B cell (primary cell): Measurements from ENCODE around the gene DNAH10.

Experiments
- CTCF ChIP-seq: fragments of 200-600 bp; IDR thresholded peaks from one replicate; pipeline ENCODE4 v1.8.0; 2022; ENCODE audit warnings: antibody characterized with exemption, mild to moderate bottlenecking
- EZH2 ChIP-seq: IDR thresholded peaks from 2 replicates; pipeline ENCODE4 v1.6.1; 2012; ENCODE audit warnings: borderline replicate concordance, low read depth, mild to moderate bottlenecking, moderate library complexity, low read length; ENCODE audit not compliant: insufficient read depth, poor library complexity, severe bottlenecking

DNA sequence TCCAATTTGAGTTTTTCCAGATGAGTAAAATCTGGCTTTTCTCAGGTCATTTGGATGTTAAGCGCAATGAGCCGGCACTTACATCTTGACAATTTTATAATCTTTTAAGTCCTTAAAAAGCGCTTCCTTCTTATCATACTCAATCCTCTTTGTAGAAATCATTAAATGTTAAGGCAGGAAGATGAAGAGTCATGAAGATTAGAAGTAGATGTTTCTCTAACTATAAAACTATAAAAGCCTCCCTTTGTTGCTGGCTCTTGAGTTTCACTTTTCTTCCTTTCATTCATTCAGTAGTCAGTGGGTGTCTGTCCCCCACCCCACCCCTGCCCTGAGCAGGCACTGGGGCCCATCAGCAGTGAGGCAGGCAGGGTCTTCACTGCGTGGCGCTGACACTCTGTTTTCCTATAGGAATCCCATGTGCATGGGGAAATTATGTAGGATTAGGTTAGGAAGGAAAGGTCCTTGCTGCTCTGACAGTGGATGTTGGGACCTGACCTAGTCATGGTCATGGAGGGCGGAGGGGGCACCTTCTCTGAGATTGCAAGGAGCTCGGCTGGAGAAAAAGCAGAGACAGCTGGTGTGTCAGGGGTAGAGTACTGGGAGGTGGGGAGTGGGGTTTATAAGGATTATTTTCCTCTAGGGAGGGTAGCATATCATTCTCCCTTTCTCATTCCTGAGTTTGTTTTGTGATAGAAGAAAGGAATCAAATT lies 144.8 kb downstream of the DNAH10 start:
- TF ChIP-seq CTCF: no peak
- no peak for TF ChIP-seq EZH2
